ENCODE measurements around the gene EPAS1.

DNA sequence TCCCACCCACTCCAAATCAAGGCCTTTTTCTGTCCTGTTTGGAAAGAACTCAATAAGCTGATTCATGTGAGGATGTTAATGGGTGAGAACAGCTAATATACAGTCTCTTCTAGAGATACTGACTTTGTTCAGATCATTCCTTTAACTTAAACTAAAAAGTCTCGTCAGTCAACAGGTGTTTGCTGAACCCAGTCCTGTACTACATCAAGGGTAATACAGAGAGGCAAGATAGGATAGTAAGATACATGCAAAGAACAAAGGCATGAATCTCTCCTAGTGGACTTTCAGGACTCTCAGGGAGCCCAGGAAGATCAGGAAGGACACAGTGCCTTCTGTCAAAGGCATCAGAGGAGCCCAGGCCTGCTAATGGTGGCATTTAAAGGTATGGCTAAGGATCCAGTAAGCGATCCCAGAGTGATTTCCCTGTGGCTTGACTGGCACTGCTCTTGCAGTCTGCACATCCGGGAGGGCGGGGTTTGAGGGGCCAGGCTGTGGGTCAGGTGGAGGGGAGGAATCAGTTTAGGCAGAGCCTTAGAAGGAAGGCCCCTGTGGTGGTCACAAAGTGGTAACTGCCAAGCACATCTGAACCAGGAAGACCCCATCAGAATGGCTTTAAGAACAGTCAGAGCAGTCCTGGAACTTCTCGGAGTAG lies 54.0 kb downstream of the EPAS1 start:
- no peak for TF ChIP-seq FOSL2 (IDR thresholded peaks at IDR 0.05)
- no peak for TF ChIP-seq FOSL2 (CRISPR knock-in tag; IDR thresholded peaks at IDR 0.05)
- TF ChIP-seq RFX5 (IDR thresholded peaks at IDR 0.05): no peak
- TF ChIP-seq JUN (IDR thresholded peaks at IDR 0.05): no peak
- no peak for TF ChIP-seq HDAC2 (IDR thresholded peaks at IDR 0.05)
- no peak for TF ChIP-seq GATA3 (IDR thresholded peaks at IDR 0.05; ENCODE audit: borderline replicate concordance)
- TF ChIP-seq, protein P1, sequence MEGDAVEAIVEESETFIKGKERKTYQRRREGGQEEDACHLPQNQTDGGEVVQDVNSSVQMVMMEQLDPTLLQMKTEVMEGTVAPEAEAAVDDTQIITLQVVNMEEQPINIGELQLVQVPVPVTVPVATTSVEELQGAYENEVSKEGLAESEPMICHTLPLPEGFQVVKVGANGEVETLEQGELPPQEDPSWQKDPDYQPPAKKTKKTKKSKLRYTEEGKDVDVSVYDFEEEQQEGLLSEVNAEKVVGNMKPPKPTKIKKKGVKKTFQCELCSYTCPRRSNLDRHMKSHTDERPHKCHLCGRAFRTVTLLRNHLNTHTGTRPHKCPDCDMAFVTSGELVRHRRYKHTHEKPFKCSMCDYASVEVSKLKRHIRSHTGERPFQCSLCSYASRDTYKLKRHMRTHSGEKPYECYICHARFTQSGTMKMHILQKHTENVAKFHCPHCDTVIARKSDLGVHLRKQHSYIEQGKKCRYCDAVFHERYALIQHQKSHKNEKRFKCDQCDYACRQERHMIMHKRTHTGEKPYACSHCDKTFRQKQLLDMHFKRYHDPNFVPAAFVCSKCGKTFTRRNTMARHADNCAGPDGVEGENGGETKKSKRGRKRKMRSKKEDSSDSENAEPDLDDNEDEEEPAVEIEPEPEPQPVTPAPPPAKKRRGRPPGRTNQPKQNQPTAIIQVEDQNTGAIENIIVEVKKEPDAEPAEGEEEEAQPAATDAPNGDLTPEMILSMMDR (IDR thresholded peaks at IDR 0.05): no peak
- no peak for TF ChIP-seq EP300 (IDR thresholded peaks at IDR 0.05)
- no peak for TF ChIP-seq NR3C1 (IDR thresholded peaks at IDR 0.05)
- no peak for TF ChIP-seq CEBPB (IDR thresholded peaks at IDR 0.05)
- TF ChIP-seq ZSCAN20 (CRISPR knock-in tag; IDR thresholded peaks at IDR 0.05): no peak
- TF ChIP-seq POLR2A (IDR thresholded peaks at IDR 0.05; ENCODE audit: low read length): no peak
- no peak for TF ChIP-seq ZFP36 (IDR thresholded peaks at IDR 0.05; ENCODE audit: borderline replicate concordance, partially characterized antibody)
- TF ChIP-seq RAD21 (conservative IDR thresholded peaks at IDR 0.05 in 1 of 2, IDR thresholded peaks at IDR 0.05 in 1 of 2): no peak
- no peak for TF ChIP-seq RNF2 (IDR thresholded peaks at IDR 0.05; ENCODE audit: borderline replicate concordance, low read depth)
